ENCODE results near the gene IER5L. TPM values are rescaled to one million over a fixed set of nuclear protein-coding genes. Genes with fewer than 3 reads are reported as not detected.
A peak's percentile ranks its signal among the peaks of the same experiment; 100 is the strongest.

Gene IER5L
- polyA plus RNA-seq, 6 donors from 2014 or later, result 0.09 TPM; not detected in 4

- Mint-ChIP-seq H3K4me1 (peaks cover 2 to 5% (median 4%) of the 10 kb centered on the region in 3 donors), H3K4me3 (no peak overlapping the region), H3K9me3 (no peaks in the 10 kb centered on the region), H3K36me3 (no peaks in the 10 kb centered on the region), H3K27ac (no peak overlapping the region), H3K27me3 (peaks cover 8 to 31% (median 13%) of the 10 kb centered on the region in 3 donors)
- no peak for DNase-seq
- ATAC-seq (ENCODE audit: low read depth in 2 of 2), result no peak
These were observed 35.5 kb upstream of the IER5L start for GRCh38 chr9:129213551-129213950.

GRCh38 chr9:129211686-129212085, 33.6 kb upstream of the IER5L start:
- Mint-ChIP-seq H3K4me1 (peaks cover 2 to 6% (median 6%) of the 10 kb centered on the region in 3 donors), H3K27ac (no peak overlapping the region), H3K4me3 (no peak overlapping the region), H3K27me3 (peaks cover 8 to 20% (median 8%) of the 10 kb centered on the region in 3 donors), H3K36me3 (no peaks in the 10 kb centered on the region), H3K9me3 (no peaks in the 10 kb centered on the region)
- ATAC-seq (ENCODE audit: low read depth in 2 of 2) (no peak), DNase-seq (no peak)

- Mint-ChIP-seq H3K36me3 (no peaks in the 10 kb centered on the region), H3K27ac (no peak overlapping the region), H3K4me3 (no peak overlapping the region), H3K9me3 (no peaks in the 10 kb centered on the region), H3K27me3 (peaks cover 0 to 8% (median 8%) of the 10 kb centered on the region in 3 donors), H3K4me1 (peaks cover 2 to 6% (median 6%) of the 10 kb centered on the region in 3 donors)
- no peak for DNase-seq
- ATAC-seq (ENCODE audit: low read depth in 2 of 2), result no peak
These were observed 32.1 kb upstream of the IER5L start for GRCh38 chr9:129210125-129210524.

GRCh38 chr9:129209580-129209979, 31.5 kb upstream of the IER5L start:
- Mint-ChIP-seq H3K36me3 (no peaks in the 10 kb centered on the region), H3K27me3 (peaks cover 0 to 8% (median 5%) of the 10 kb centered on the region in 3 donors), H3K4me1 (peaks cover 2 to 6% (median 6%) of the 10 kb centered on the region in 3 donors), H3K27ac (no peak overlapping the region), H3K4me3 (peak overlapping the region in 1 of 8 donors; percentile 29), H3K9me3 (no peaks in the 10 kb centered on the region)
- no peak for ATAC-seq (ENCODE audit: low read depth in 2 of 2)
- no peak for DNase-seq

GRCh38 chr9:129209109-129209508, 31.0 kb upstream of the IER5L start:
- peaks cover 0 to 8% (median 5%) of the 10 kb centered on the region in 3 donors for H3K27me3 Mint-ChIP-seq
- no peaks in the 10 kb centered on the region for H3K36me3 Mint-ChIP-seq
- DNase-seq, result no peak
- no peak for ATAC-seq (ENCODE audit: low read depth in 2 of 2)
- no peak overlapping the region for H3K27ac Mint-ChIP-seq
- peak overlapping the region in 1 of 8 donors; percentile 29 for H3K4me3 Mint-ChIP-seq
- H3K4me1 Mint-ChIP-seq, result peaks cover 2 to 6% (median 6%) of the 10 kb centered on the region in 3 donors
- H3K9me3 Mint-ChIP-seq, result no peaks in the 10 kb centered on the region

GRCh38 chr9:129208207-129209032, 30.4 kb upstream of the IER5L start:
- peaks cover 2 to 6% (median 6%) of the 10 kb centered on the region in 3 donors for H3K4me1 Mint-ChIP-seq

GRCh38 chr9:129206905-129207304, 28.8 kb upstream of the IER5L start:
- ATAC-seq (ENCODE audit: low read depth in 2 of 2) (no peak), DNase-seq (no peak)
- H3K36me3 Mint-ChIP-seq, result no peaks in the 10 kb centered on the region
- peaks cover 0 to 5% (median 0%) of the 10 kb centered on the region in 3 donors for H3K27me3 Mint-ChIP-seq
- no peak overlapping the region for H3K27ac Mint-ChIP-seq
- peaks cover 6 to 9% (median 6%) of the 10 kb centered on the region in 3 donors for H3K4me1 Mint-ChIP-seq
- H3K9me3 Mint-ChIP-seq, result no peaks in the 10 kb centered on the region
- no peak overlapping the region for H3K4me3 Mint-ChIP-seq

More at GRCh38 chr9:129208207-129209032, 30.4 kb upstream of the IER5L start:
- Mint-ChIP-seq H3K36me3 (no peaks in the 10 kb centered on the region), H3K9me3 (no peaks in the 10 kb centered on the region), H3K27ac (no peak overlapping the region), H3K27me3 (peaks cover 0 to 5% (median 2%) of the 10 kb centered on the region in 3 donors), H3K4me3 (no peak overlapping the region)
- DNase-seq, result no peak
- ATAC-seq (ENCODE audit: low read depth in 2 of 2), result no peak

GRCh38 chr9:129206401-129206800, 28.3 kb upstream of the IER5L start:
- no peak overlapping the region for H3K4me3 Mint-ChIP-seq
- H3K27ac Mint-ChIP-seq, result no peak overlapping the region
- no peaks in the 10 kb centered on the region for H3K36me3 Mint-ChIP-seq
- H3K27me3 Mint-ChIP-seq, result peaks cover 0 to 5% (median 0%) of the 10 kb centered on the region in 3 donors
- ATAC-seq (ENCODE audit: low read depth in 2 of 2), result no peak
- no peaks in the 10 kb centered on the region for H3K9me3 Mint-ChIP-seq
- DNase-seq, result no peak
- H3K4me1 Mint-ChIP-seq, result peaks cover 6 to 9% (median 6%) of the 10 kb centered on the region in 3 donors

GRCh38 chr9:129204840-129205239, 26.8 kb upstream of the IER5L start:
- ATAC-seq (ENCODE audit: low read depth in 2 of 2) (no peak), DNase-seq (no peak)
- H3K4me1 Mint-ChIP-seq, result peaks cover 6 to 9% (median 6%) of the 10 kb centered on the region in 3 donors
- H3K4me3 Mint-ChIP-seq, result no peak overlapping the region
- no peaks in the 10 kb centered on the region for H3K36me3 Mint-ChIP-seq
- peaks cover 0 to 1% (median 0%) of the 10 kb centered on the region in 7 donors for H3K9me3 Mint-ChIP-seq
- peaks cover 0 to 5% (median 0%) of the 10 kb centered on the region in 3 donors for H3K27me3 Mint-ChIP-seq
- no peak overlapping the region for H3K27ac Mint-ChIP-seq

- no peak for DNase-seq
- Mint-ChIP-seq H3K36me3 (no peaks in the 10 kb centered on the region), H3K27me3 (peaks cover 7% of the 10 kb centered on the region in 3 donors), H3K4me3 (peak overlapping the region in 5 of 8 donors; percentile 6 to 88 (median 71)), H3K27ac (no peak overlapping the region), H3K4me1 (peaks cover 1 to 4% (median 4%) of the 10 kb centered on the region in 3 donors), H3K9me3 (peaks cover 0 to 4% (median 0%) of the 10 kb centered on the region in 7 donors)
- ATAC-seq (ENCODE audit: low read depth in 2 of 2), result no peak
These were observed 25.5 kb upstream of the IER5L start for GRCh38 chr9:129203556-129203909.

- ATAC-seq (ENCODE audit: low read depth in 2 of 2) (peak; percentile 98), DNase-seq (peak; percentile 91)
- Mint-ChIP-seq H3K27me3 (peaks cover 10 to 14% (median 14%) of the 10 kb centered on the region in 3 donors), H3K4me1 (peaks cover 0 to 4% (median 3%) of the 10 kb centered on the region in 3 donors), H3K36me3 (no peaks in the 10 kb centered on the region), H3K27ac (peak overlapping the region in 5 of 6 donors; percentile 22 to 90 (median 77)), H3K4me3 (peak overlapping the region; percentile 50 to 92 (median 78)), H3K9me3 (peaks cover 0 to 4% (median 0%) of the 10 kb centered on the region in 7 donors)
These were observed 24.8 kb upstream of the IER5L start for GRCh38 chr9:129202613-129203555.

GRCh38 chr9:129201866-129202265, 23.8 kb upstream of the IER5L start:
- peak overlapping the region in 1 of 8 donors; percentile 50 for H3K4me3 Mint-ChIP-seq
- H3K4me1 Mint-ChIP-seq, result peaks cover 0 to 4% (median 3%) of the 10 kb centered on the region in 3 donors
- peaks cover 0 to 4% (median 0%) of the 10 kb centered on the region in 7 donors for H3K9me3 Mint-ChIP-seq
- peaks cover 10 to 23% (median 19%) of the 10 kb centered on the region in 3 donors for H3K27me3 Mint-ChIP-seq
- H3K27ac Mint-ChIP-seq, result peak overlapping the region in 1 of 6 donors; percentile 80
- no peak for DNase-seq
- ATAC-seq (ENCODE audit: low read depth in 2 of 2), result no peak
- H3K36me3 Mint-ChIP-seq, result no peaks in the 10 kb centered on the region

- peaks cover 0 to 4% (median 0%) of the 10 kb centered on the region in 7 donors for H3K9me3 Mint-ChIP-seq
- DNase-seq, result no peak
- H3K4me3 Mint-ChIP-seq, result peak overlapping the region in 2 of 8 donors; percentile 9 to 59
- H3K36me3 Mint-ChIP-seq, result no peaks in the 10 kb centered on the region
- H3K4me1 Mint-ChIP-seq, result peaks cover 0 to 4% (median 3%) of the 10 kb centered on the region in 3 donors
- H3K27me3 Mint-ChIP-seq, result peaks cover 10 to 28% (median 25%) of the 10 kb centered on the region in 3 donors
- no peak for ATAC-seq (ENCODE audit: low read depth in 2 of 2)
- no peak overlapping the region for H3K27ac Mint-ChIP-seq
These were observed 23.2 kb upstream of the IER5L start for GRCh38 chr9:129201289-129201688.

Measured in naive B cell (primary cell).